OCI-LY7 (cell line): Measurements from ENCODE around the gene XAF1. TPM values are rescaled to one million over a fixed set of nuclear protein-coding genes. Genes with fewer than 3 reads are reported as not detected.

ENCODE experiments used
- BruUV-seq: library from RNA; stranded (reverse); fragments of 400-500 nt; replicated peaks from 2 replicates; lab custom pipeline; 2021; lab: Mats Ljungman, UMichigan
- CTCF ChIA-PET: fragments of 300-600 bp; sonication (Branson Sonifier 250); formaldehyde crosslinking; loops from one replicate; lab custom pipeline; 2022; ENCODE audit warnings: antibody characterized with exemption; ENCODE audit not compliant: unreplicated experiment; lab: Charles Lee
- POLR2A ChIA-PET: fragments of 300-600 bp; sonication (Branson Sonifier 250); formaldehyde crosslinking; loops from one replicate; lab custom pipeline; 2022; ENCODE audit warnings: antibody characterized with exemption; lab: Charles Lee
- DNase-seq: peaks from one replicate; pipeline ENCODE4 v3.0.0-alpha.2; 2015; ENCODE audit warnings: low spot score
- H2AFZ ChIP-seq: fragments of 200-600 bp; sonication (generic), shearing (Covaris generic); 2 replicates; pipeline ENCODE4 v1.6.1; 2014; ENCODE audit warnings: mild to moderate bottlenecking, antibody characterized with exemption, low read length, moderate library complexity
- H3K27ac ChIP-seq: fragments of 200-600 bp; sonication (generic); 2 replicates; pipeline ENCODE4 v1.5.1; 2014; ENCODE audit warnings: mixed run types, low read depth, mild to moderate bottlenecking, moderate library complexity, low read length, inconsistent platforms; ENCODE audit not compliant: poor library complexity, severe bottlenecking
- H3K36me3 ChIP-seq: fragments of 200-600 bp; sonication (generic); 2 replicates; pipeline ENCODE4 v1.6.1; 2014; ENCODE audit warnings: mild to moderate bottlenecking, antibody characterized with exemption, low read length, moderate library complexity, mixed read lengths; ENCODE audit not compliant: insufficient read depth
- H3K4me1 ChIP-seq: fragments of 200-600 bp; sonication (generic); 2 replicates; pipeline ENCODE4 v1.5.1; 2014; ENCODE audit warnings: mild to moderate bottlenecking, low read length; ENCODE audit not compliant: insufficient read depth, poor library complexity, severe bottlenecking
- H3K4me2 ChIP-seq: fragments of 200-600 bp; sonication (generic); 2 replicates; pipeline ENCODE4 v1.6.1; 2014; ENCODE audit warnings: mild to moderate bottlenecking, low read length
- H3K4me3 ChIP-seq: fragments of 200-600 bp; sonication (generic); 2 replicates; pipeline ENCODE4 v1.5.1; 2014; ENCODE audit warnings: mild to moderate bottlenecking, low read depth, low read length; ENCODE audit not compliant: poor library complexity, severe bottlenecking
- H3K79me2 ChIP-seq: fragments of 200-600 bp; sonication (generic); 2 replicates; pipeline ENCODE4 v1.6.1; 2016; ENCODE audit warnings: low read depth, mild to moderate bottlenecking, low read length, moderate library complexity, mixed read lengths; ENCODE audit not compliant: insufficient read depth
- H3K9me2 ChIP-seq: fragments of 200-600 bp; sonication (generic); 2 replicates; pipeline ENCODE4 v1.6.1; 2016; ENCODE audit warnings: mild to moderate bottlenecking, low read length, mixed read lengths; ENCODE audit not compliant: insufficient read depth
- H3K9me3 ChIP-seq: fragments of 200-600 bp; sonication (generic); 2 replicates; pipeline ENCODE4 v1.6.1; 2014; ENCODE audit warnings: mild to moderate bottlenecking, mixed run types, low read length, mixed read lengths
- H4K20me1 ChIP-seq: fragments of 200-600 bp; sonication (generic); 2 replicates; pipeline ENCODE4 v1.6.1; 2014; ENCODE audit warnings: mild to moderate bottlenecking, antibody characterized with exemption, low read length, moderate library complexity, mixed read lengths; ENCODE audit not compliant: insufficient read depth
- CTCF ChIP-seq: fragments of 200-600 bp; sonication (generic); conservative IDR thresholded peaks from 2 replicates; pipeline ENCODE4 v1.5.1; 2014; ENCODE audit warnings: mild to moderate bottlenecking, antibody characterized with exemption, low read length, moderate library complexity, mixed read lengths
- EZH2phosphoT487 ChIP-seq: fragments of 200-600 bp; sonication (generic); IDR thresholded peaks from 2 replicates; pipeline ENCODE4 v1.6.1; 2018; ENCODE audit warnings: low read depth, borderline replicate concordance, mild to moderate bottlenecking, mixed run types, antibody characterized with exemption, low read length, moderate library complexity, mixed read lengths
- intact Hi-C: fragments of 100-400 bp; cut with micrococcal nuclease; formaldehyde crosslinking; loops from one replicate; pipeline ENCODE4 v1.10.0; 2022; ENCODE audit not compliant: unreplicated experiment
- small RNA-seq: library from RNA; depleted of rRNA; stranded (forward); fragments of <200 nt; gene quantifications from one replicate; pipeline ENCODE3, GENCODE V24; 2014
- total RNA-seq, 2 experiments: library from RNA; depleted of rRNA in 1 of 2; stranded (reverse); fragments of >200 nt in 1 of 2; shearing (Covaris generic) in 1 of 2; gene quantifications; 2 replicates each; pipeline ENCODE4 v1.2.3, GENCODE V29; 2014 to 2022

XAF1 gene
- total RNA-seq, 2 experiments from 2014 or later, result 0.38 to 0.46 TPM

DNA sequence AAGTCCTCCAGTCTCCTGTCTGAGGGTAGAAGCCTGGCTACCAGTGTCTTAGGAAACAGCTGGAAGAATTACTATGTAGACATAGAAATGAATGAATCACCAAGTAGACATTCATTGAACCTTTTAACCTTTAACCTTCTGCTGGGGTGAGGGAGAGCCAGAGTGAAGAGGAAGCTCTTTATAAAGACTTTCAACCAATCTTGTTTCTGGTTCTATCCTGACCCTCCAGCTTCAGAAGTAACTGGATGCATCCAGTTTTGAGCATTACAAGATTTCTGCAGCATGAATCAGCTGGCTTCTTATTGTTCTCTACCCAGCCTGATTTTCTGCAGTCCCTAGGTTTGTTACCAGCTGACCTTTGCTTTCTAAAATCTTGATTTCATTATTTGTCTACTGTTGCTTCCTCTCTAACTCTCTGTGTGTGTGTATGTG, 67.2 kb downstream of the XAF1 start:
- no peak overlapping the region for H3K27ac ChIP-seq
- no TSS peak for BruUV-seq
- TF ChIP-seq CTCF, result no peak
- no peak for TF ChIP-seq EZH2phosphoT487
- no peaks in the 10 kb centered on the region for H4K20me1 ChIP-seq
- H3K4me1 ChIP-seq, result no peaks in the 10 kb centered on the region
- intact Hi-C loops, result no loop called here
- DNase-seq, result no peak
- H3K4me3 ChIP-seq, result no peak overlapping the region
- CTCF ChIA-PET, result no interaction called here
- no peak overlapping the region for H3K4me2 ChIP-seq
- H3K79me2 ChIP-seq, result no peaks in the 10 kb centered on the region
- POLR2A ChIA-PET, result no interaction called here
- H3K9me3 ChIP-seq, result no peaks in the 10 kb centered on the region
- H3K9me2 ChIP-seq, result no peaks in the 10 kb centered on the region
- H3K36me3 ChIP-seq, result no peaks in the 10 kb centered on the region
- no peak overlapping the region for H2AFZ ChIP-seq

Small RNA genes within 50 kb of the gene (small RNA-seq; reads per million reads assigned to genes)
- not detected for gene AC004706.2

Other genes starting within 250 kb of the XAF1 start
- 0.76 and 1.2 TPM in 2 replicates for gene PITPNM3, start 199.5 kb upstream of the XAF1 start, total RNA-seq (2014; rRNA removed; shearing (Covaris generic))
- 1.2 and 1.6 TPM in 2 replicates for gene PITPNM3, start 199.5 kb upstream of the XAF1 start, total RNA-seq (2022)
- 18.9 and 20.8 TPM in 2 replicates for gene KIAA0753, start 115.3 kb upstream of the XAF1 start, total RNA-seq (2014; rRNA removed; shearing (Covaris generic))
- 26.0 and 29.8 TPM in 2 replicates for gene KIAA0753, start 115.3 kb upstream of the XAF1 start, total RNA-seq (2022)
- 52.8 and 63.7 TPM in 2 replicates for gene TXNDC17, start 115.0 kb upstream of the XAF1 start, total RNA-seq (2014; rRNA removed; shearing (Covaris generic))
- 63.5 and 81.4 TPM in 2 replicates for gene TXNDC17, start 115.0 kb upstream of the XAF1 start, total RNA-seq (2022)
- 11.6 and 14.6 TPM in 2 replicates for gene MED31, start 104.4 kb upstream of the XAF1 start, total RNA-seq (2014; rRNA removed; shearing (Covaris generic))
- 21.7 and 25.2 TPM in 2 replicates for gene MED31, start 104.4 kb upstream of the XAF1 start, total RNA-seq (2022)
- gene C17orf100, start 104.3 kb upstream of the XAF1 start, total RNA-seq (2014; rRNA removed; shearing (Covaris generic)), result 1.3 and 2.4 TPM in 2 replicates
- gene C17orf100, start 104.3 kb upstream of the XAF1 start, total RNA-seq (2022), result 5.2 and 5.6 TPM in 2 replicates
- not detected in 2 replicates for gene SLC13A5, start 42.7 kb upstream of the XAF1 start, total RNA-seq (2014; rRNA removed; shearing (Covaris generic))
- gene SLC13A5, start 42.7 kb upstream of the XAF1 start, total RNA-seq (2022), result not detected in 2 replicates
- gene FBXO39, start 20.2 kb downstream of the XAF1 start, total RNA-seq (2014; rRNA removed; shearing (Covaris generic)), result not detected in 2 replicates
- not detected in 2 replicates for gene FBXO39, start 20.2 kb downstream of the XAF1 start, total RNA-seq (2022)
- not detected in 2 replicates for gene TEKT1, start 75.7 kb downstream of the XAF1 start, total RNA-seq (2014; rRNA removed; shearing (Covaris generic))
- gene TEKT1, start 75.7 kb downstream of the XAF1 start, total RNA-seq (2022), result not detected in 2 replicates
- gene ALOX12, start 240.0 kb downstream of the XAF1 start, total RNA-seq (2014; rRNA removed; shearing (Covaris generic)), result not detected in 2 replicates
- gene ALOX12, start 240.0 kb downstream of the XAF1 start, total RNA-seq (2022), result not detected in 2 replicates